K562 (cell line): ENCODE results near the gene OR9A4. TPM values are rescaled to one million over a fixed set of nuclear protein-coding genes. Genes with fewer than 3 reads are reported as not detected.

Experiments
- ATAC-seq: fragments of 200-7000 bp; cut with Tn5 transposase; 3 replicates; pipeline ENCODE4 v1.9.1; 2020; ENCODE audit warnings: moderate library complexity
- BruUV-seq: library from RNA; stranded (reverse); fragments of 400-500 nt; replicated peaks from 2 replicates; lab custom pipeline; 2021; lab: Mats Ljungman, UMichigan
- CTCF ChIA-PET: fragments of 300-600 bp; formaldehyde crosslinking; extraction: SDS; loops from one replicate; lab custom pipeline; 2021; ENCODE audit warnings: low intra/inter-chr PET ratio; lab: Yijun Ruan, JAX
- POLR2A ChIA-PET: fragments of 300-600, 350-650 bp; sonication (Branson Sonifier 250); formaldehyde crosslinking; extraction: SDS; loops from one replicate; lab custom pipeline; 2021; ENCODE audit warnings: antibody characterized with exemption, inconsistent platforms; lab: Yijun Ruan, JAX
- DNase-seq, 4 experiments: peaks; one replicate each; pipeline versions ENCODE4 v3.0.0 to v3.0.0-alpha.2; 2011 to 2018; ENCODE audit warnings: low spot score in 3 of 4, mixed read lengths in 3 of 4; ENCODE audit errors: extremely low read depth in 1 of 4
- FAIRE-seq: peaks from 2 replicates; lab custom pipeline; 2011; peaks lifted over from hg19 to GRCh38; lab: Jason Lieb, UNC
- H2AFZ ChIP-seq: 2 replicates; pipeline ENCODE4 v1.6.0; 2011; ENCODE audit warnings: low read depth, low read length, control low read depth, inconsistent platforms
- H3K27ac ChIP-seq: fragments of 200-600 bp; 3 replicates; pipeline ENCODE4 v1.8.0; 2011; ENCODE audit warnings: low read depth, mild to moderate bottlenecking, control low read depth, inconsistent platforms, low read length, moderate library complexity, mixed read lengths; ENCODE audit errors: extremely low read depth
- H3K27me3 ChIP-seq, 2 experiments: fragments of 300-600 bp in 1 of 2; 2 replicates in 1 of 2; 3 replicates in 1 of 2; pipeline versions ENCODE4 v1.6.0 to v1.8.0; 2011; ENCODE audit warnings: inconsistent platforms in 2 of 2, low read length in 2 of 2, mild to moderate bottlenecking in 1 of 2, mixed read lengths in 1 of 2, moderate library complexity in 1 of 2; ENCODE audit not compliant: control insufficient read depth in 2 of 2, insufficient read depth in 2 of 2
- H3K36me3 ChIP-seq: fragments of 300-600 bp; 3 replicates; pipeline ENCODE4 v1.8.0; 2011; ENCODE audit warnings: mild to moderate bottlenecking, low read length, inconsistent platforms; ENCODE audit not compliant: control insufficient read depth, insufficient read depth
- H3K4me1 ChIP-seq, 2 experiments: fragments of 200-600 bp in 1 of 2; replicated peaks in 1 of 2; 2 replicates in 1 of 2; 3 replicates in 1 of 2; pipeline versions ENCODE4 v1.5.1 to v1.8.0; 2011; ENCODE audit warnings: inconsistent platforms in 2 of 2, low read length in 2 of 2, mild to moderate bottlenecking in 1 of 2, mixed read lengths in 1 of 2, moderate library complexity in 1 of 2; ENCODE audit not compliant: control insufficient read depth in 2 of 2, insufficient read depth in 2 of 2
- H3K4me2 ChIP-seq: 2 replicates; pipeline ENCODE4 v1.6.1; 2011; ENCODE audit warnings: low read length, control low read depth, inconsistent platforms, mixed read lengths; ENCODE audit not compliant: insufficient read depth
- H3K4me3 ChIP-seq: fragments of 200-600 bp; sonication (generic), shearing (Covaris generic); 2 replicates; pipeline ENCODE4 v1.5.1; 2016; ENCODE audit warnings: control low read depth, inconsistent platforms
- H3K79me2 ChIP-seq: fragments of 200-600 bp; 3 replicates; pipeline ENCODE4 v1.8.0; 2011; ENCODE audit warnings: low read length, inconsistent platforms; ENCODE audit not compliant: control insufficient read depth, insufficient read depth
- H3K9ac ChIP-seq, 2 experiments: 2 replicates each; pipeline versions ENCODE4 v1.6.0 to v1.6.1; 2011; ENCODE audit warnings: low read depth in 2 of 2, low read length in 2 of 2, control low read depth in 1 of 2, inconsistent platforms in 1 of 2, mild to moderate bottlenecking in 1 of 2, mixed read lengths in 1 of 2; ENCODE audit not compliant: insufficient read depth in 1 of 2
- H3K9me1 ChIP-seq: one replicate; pipeline ENCODE4 v1.6.0; 2011; ENCODE audit warnings: inconsistent platforms, mild to moderate bottlenecking, low read length, moderate library complexity; ENCODE audit not compliant: control insufficient read depth, insufficient read depth
- H3K9me3 ChIP-seq: replicated peaks from 2 replicates; pipeline ENCODE4 v1.5.1; 2011; ENCODE audit warnings: low read depth, low read length, inconsistent platforms; ENCODE audit not compliant: control insufficient read depth, insufficient read depth
- H4K20me1 ChIP-seq: replicated peaks from 2 replicates; pipeline ENCODE4 v1.6.1; 2011; ENCODE audit warnings: low read length, inconsistent platforms, mixed read lengths; ENCODE audit not compliant: control insufficient read depth, insufficient read depth
- BDP1 ChIP-seq: IDR thresholded peaks from 3 replicates; pipeline ENCODE4 v1.6.1; 2011; ENCODE audit not compliant: insufficient read length, insufficient read depth
- CREB5 ChIP-seq: fragments of 250-450 bp; sonication (Bioruptor Pico); IDR thresholded peaks from 2 replicates; pipeline ENCODE4 v1.5.0; 2020; ENCODE audit warnings: mild to moderate bottlenecking
- CREM ChIP-seq: IDR thresholded peaks from 2 replicates; pipeline ENCODE4 v1.6.1; 2014; ENCODE audit warnings: antibody characterized with exemption, low read depth
- GTF3C2 ChIP-seq: IDR thresholded peaks from 3 replicates; pipeline ENCODE4 v1.6.1; 2011; ENCODE audit warnings: borderline replicate concordance, mild to moderate bottlenecking, moderate library complexity; ENCODE audit not compliant: insufficient read length; ENCODE audit errors: extremely low read depth
- IRF1 ChIP-seq: sonication (generic); formaldehyde crosslinking; IDR thresholded peaks from 2 replicates; pipeline ENCODE4 v1.8.0; 2022; ENCODE audit warnings: missing genetic modification reagents, mild to moderate bottlenecking, borderline replicate concordance
- MITF ChIP-seq: IDR thresholded peaks from 2 replicates; pipeline ENCODE4 v1.6.1; 2014; ENCODE audit warnings: antibody characterized with exemption
- SAFB ChIP-seq: fragments of 200-400 bp; formaldehyde crosslinking; IDR thresholded peaks from 2 replicates; pipeline ENCODE4 v1.6.1; 2017; ENCODE audit warnings: low read depth, low read length, borderline replicate concordance
- SNRNP70 ChIP-seq: fragments of 200-400 bp; formaldehyde crosslinking; optimal IDR thresholded peaks from 2 replicates; pipeline ENCODE3; 2017; ENCODE audit warnings: low read depth, low read length
- ZBTB9 ChIP-seq: fragments of 450-650 bp; formaldehyde crosslinking; IDR thresholded peaks from 2 replicates; pipeline ENCODE4 v1.4.0; 2020; ENCODE audit warnings: mild to moderate bottlenecking, moderate library complexity
- ZNF277 ChIP-seq: fragments of 250-450 bp; sonication (Bioruptor Pico); IDR thresholded peaks from 2 replicates; pipeline ENCODE4 v1.8.0; 2022; ENCODE audit warnings: inconsistent platforms, mild to moderate bottlenecking, moderate library complexity, borderline replicate concordance
- WGBS: fragments of 100-300 bp; shearing (Covaris generic); methylation state at CpG from one replicate; pipeline ENCODE4 v1.1.6; 2016; ENCODE audit warnings: low coverage, mixed read lengths; ENCODE audit not compliant: insufficient coverage; ENCODE audit errors: missing lambda C conversion rate; 5-methylcytosine and 5-hydroxymethylcytosine counted together
- in situ Hi-C: fragments of 300-500 bp; cut with MboI; formaldehyde crosslinking; loops from 4 replicates; pipeline ENCODE4 v1.15.0; 2018; ENCODE audit warnings: inconsistent platforms, mixed read lengths
- intact Hi-C: fragments of 100-400 bp; cut with micrococcal nuclease; formaldehyde crosslinking; loops from 2 replicates; pipeline ENCODE4 v1.14.2; 2022
- polyA plus RNA-seq, 8 experiments: library from polyadenylated mRNA; depleted of rRNA in 4 of 8; stranded (reverse) in 5 of 8; unstranded in 3 of 8; fragments of >200 nt; fragmentation: Nextera tagmentation in 2 of 8; fragmentation: Illumina TruSeq in 1 of 8; extraction: Ambion mirVana in 2 of 8; extraction: Trizol in 1 of 8; gene quantifications; 2 replicates each; pipeline versions ENCODE4 v1.2.1 to v1.2.3, GENCODE V29; 2011 to 2014; ENCODE audit warnings: inconsistent platforms in 1 of 8, missing spikeins in 1 of 8
- total RNA-seq, 7 experiments: library from RNA; depleted of rRNA in 6 of 7; stranded (reverse); fragments of >200 nt in 6 of 7; fragmentation: Illumina TruSeq in 2 of 7; extraction: Trizol in 2 of 7; gene quantifications; 2 replicates each; pipeline versions ENCODE4 v1.2.1 to v1.2.3, GENCODE V29; 2011 to 2021; ENCODE audit warnings: low replicate concordance in 1 of 7

Gene OR9A4
- total and polyA plus RNA-seq, 9 of the 15 experiments (the other 6 are each of a cell fraction or from before 2014, with no cell fraction given), result not detected

- Histone ChIP-seq H3K9ac (no peak overlapping the region), H3K27ac (no peak overlapping the region), H3K79me2 (no peaks in the 10 kb centered on the region), H4K20me1 (no peaks in the 10 kb centered on the region), H2AFZ (no peak overlapping the region), H3K9me1 (no peaks in the 10 kb centered on the region), H3K9me3 (0 out of 2 replicates have a peak, but pooled peaks cover 3% of the 10 kb centered on the region), H3K4me2 (no peak overlapping the region), H3K36me3 (no peaks in the 10 kb centered on the region), H3K4me3 (no peak overlapping the region), H3K27me3 (no peaks in the 10 kb centered on the region), H3K4me1 (no peaks in the 10 kb centered on the region)
- ChIA-PET POLR2A (no interaction called here), CTCF (no interaction called here)
- no TSS peak for BruUV-seq
- in situ Hi-C loops (no loop called here), intact Hi-C loops (no loop called here)
- ATAC-seq (no peak), DNase-seq (no peak), FAIRE-seq (no peak)
- 0% methylated on average over 2 of the region's 2 CpGs for WGBS
- TF ChIP-seq ZNF277 (no peak), GTF3C2 (no peak), SNRNP70 (no peak), IRF1 (CRISPR knock-in tag) (no peak), ZBTB9 (CRISPR knock-in tag) (no peak), MITF (no peak), SAFB (no peak), BDP1 (no peak), CREM (no peak), CREB5 (no peak)
Observed at GRCh38 chr7:141866974-141867373, 49.2 kb upstream of the OR9A4 start.
